Smooth muscle cell (in vitro differentiated cells): ENCODE data around the gene PCED1B. TPM values are rescaled to one million over a fixed set of nuclear protein-coding genes. Genes with fewer than 3 reads are reported as not detected.

ENCODE experiments used
- DNase-seq: peaks from one replicate; lab custom pipeline; 2025; ENCODE audit not compliant: unreplicated experiment; lab: John Stamatoyannopoulos, UW
- H2AFZ ChIP-seq: fragments of 200-600 bp; sonication (generic); 2 replicates; pipeline ENCODE4 v1.6.0; 2016; ENCODE audit warnings: antibody characterized with exemption, low read depth, mild to moderate bottlenecking
- H3F3A ChIP-seq: fragments of 200-600 bp; sonication (generic); 2 replicates; pipeline ENCODE4 v1.6.0; 2017; ENCODE audit warnings: antibody characterized with exemption, low read depth
- H3K27ac ChIP-seq: fragments of 200-600 bp; sonication (generic); 2 replicates; pipeline ENCODE4 v1.5.1; 2016; ENCODE audit warnings: low read depth, mild to moderate bottlenecking
- H3K27me3 ChIP-seq: fragments of 200-600 bp; sonication (generic); 2 replicates; pipeline ENCODE4 v1.6.1; 2016; ENCODE audit warnings: low read depth, mild to moderate bottlenecking
- H3K36me3 ChIP-seq: fragments of 200-600 bp; sonication (generic); 2 replicates; pipeline ENCODE4 v1.5.1; 2016; ENCODE audit warnings: low read depth
- H3K4me1 ChIP-seq: fragments of 200-600 bp; sonication (generic); 2 replicates; pipeline ENCODE4 v1.5.1; 2016; ENCODE audit warnings: low read depth
- H3K4me2 ChIP-seq: fragments of 200-600 bp; sonication (generic); 2 replicates; pipeline ENCODE4 v1.6.0; 2016; ENCODE audit warnings: mild to moderate bottlenecking
- H3K4me3 ChIP-seq: fragments of 200-600 bp; sonication (generic); 2 replicates; pipeline ENCODE4 v1.5.1; 2016; ENCODE audit warnings: mild to moderate bottlenecking
- H3K79me2 ChIP-seq: fragments of 200-600 bp; sonication (generic); 2 replicates; pipeline ENCODE4 v1.6.0; 2016; ENCODE audit warnings: low read depth, mild to moderate bottlenecking
- H3K9ac ChIP-seq: fragments of 200-600 bp; sonication (generic); 2 replicates; pipeline ENCODE4 v1.6.0; 2016; ENCODE audit warnings: low read depth
- H3K9me3 ChIP-seq: fragments of 200-600 bp; sonication (generic); replicated peaks from 2 replicates; pipeline ENCODE4 v1.5.1; 2016; ENCODE audit warnings: low read depth
- H4K20me1 ChIP-seq: fragments of 200-600 bp; sonication (generic); 2 replicates; pipeline ENCODE4 v1.6.0; 2016; ENCODE audit warnings: low read depth
- WGBS: methylation state at CpG from one replicate; pipeline ENCODE4 v1.1.7; 2016; ENCODE audit warnings: low lambda C conversion rate; 5-methylcytosine and 5-hydroxymethylcytosine counted together
- polyA plus RNA-seq: library from polyadenylated mRNA; unstranded; fragments of >200 nt; fragmentation: Nextera tagmentation; extraction: Ambion mirVana; gene quantifications from 2 replicates; pipeline ENCODE4 v1.2.1, GENCODE V29; 2016
- total RNA-seq: library from RNA; depleted of rRNA; stranded (reverse); fragments of >200 nt; gene quantifications from 2 replicates; pipeline ENCODE4 v1.2.3, GENCODE V29; 2014
- TF ChIP-seq, protein P1 (sequence below): fragments of 200-600 bp; sonication (generic); IDR thresholded peaks from 2 replicates; pipeline ENCODE4 v1.5.1; 2017; ENCODE audit warnings: borderline replicate concordance, mild to moderate bottlenecking, antibody characterized with exemption; ENCODE audit not compliant: insufficient read depth, poor library complexity, severe bottlenecking

PCED1B gene
- total and polyA plus RNA-seq, 2 experiments from 2014 or later, result 2.7 to 3.5 TPM

GRCh38 chr12:47038270-47038748 lies 41.1 kb upstream of the PCED1B start:
- 56% methylated on average over 1 of the region's 1 CpG for WGBS
- Histone ChIP-seq H3K27me3 (no peaks in the 10 kb centered on the region), H3F3A (no peaks in the 10 kb centered on the region), H3K36me3 (no peaks in the 10 kb centered on the region), H2AFZ (no peak overlapping the region), H3K79me2 (no peaks in the 10 kb centered on the region), H3K9me3 (no peaks in the 10 kb centered on the region), H3K9ac (no peak overlapping the region), H3K4me3 (peak overlapping the region; percentile 1), H3K4me1 (peaks cover 7% of the 10 kb centered on the region), H4K20me1 (no peaks in the 10 kb centered on the region), H3K27ac (no peak overlapping the region), H3K4me2 (peak overlapping the region; percentile 51)
- TF ChIP-seq, protein P1, sequence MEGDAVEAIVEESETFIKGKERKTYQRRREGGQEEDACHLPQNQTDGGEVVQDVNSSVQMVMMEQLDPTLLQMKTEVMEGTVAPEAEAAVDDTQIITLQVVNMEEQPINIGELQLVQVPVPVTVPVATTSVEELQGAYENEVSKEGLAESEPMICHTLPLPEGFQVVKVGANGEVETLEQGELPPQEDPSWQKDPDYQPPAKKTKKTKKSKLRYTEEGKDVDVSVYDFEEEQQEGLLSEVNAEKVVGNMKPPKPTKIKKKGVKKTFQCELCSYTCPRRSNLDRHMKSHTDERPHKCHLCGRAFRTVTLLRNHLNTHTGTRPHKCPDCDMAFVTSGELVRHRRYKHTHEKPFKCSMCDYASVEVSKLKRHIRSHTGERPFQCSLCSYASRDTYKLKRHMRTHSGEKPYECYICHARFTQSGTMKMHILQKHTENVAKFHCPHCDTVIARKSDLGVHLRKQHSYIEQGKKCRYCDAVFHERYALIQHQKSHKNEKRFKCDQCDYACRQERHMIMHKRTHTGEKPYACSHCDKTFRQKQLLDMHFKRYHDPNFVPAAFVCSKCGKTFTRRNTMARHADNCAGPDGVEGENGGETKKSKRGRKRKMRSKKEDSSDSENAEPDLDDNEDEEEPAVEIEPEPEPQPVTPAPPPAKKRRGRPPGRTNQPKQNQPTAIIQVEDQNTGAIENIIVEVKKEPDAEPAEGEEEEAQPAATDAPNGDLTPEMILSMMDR, result no peak
- no peak for DNase-seq

DNA sequence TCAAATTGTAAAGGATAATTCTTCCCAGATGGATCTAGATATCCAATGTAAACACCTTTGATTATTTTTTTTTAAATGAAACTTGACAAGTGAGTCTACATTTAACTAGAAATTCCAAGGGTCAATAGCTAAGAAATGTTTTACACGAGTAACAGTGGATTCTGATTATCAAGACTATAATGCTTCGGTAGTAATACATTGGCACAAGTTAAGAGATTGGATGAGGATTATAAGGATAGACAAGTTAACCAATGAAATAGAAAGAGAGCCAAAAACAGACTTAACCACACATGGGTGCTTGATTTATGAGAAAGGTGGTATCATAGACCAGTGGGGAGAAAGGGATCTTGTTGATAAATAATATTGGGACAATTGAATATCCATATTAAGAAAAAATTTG lies 40.3 kb upstream of the PCED1B start:
- Histone ChIP-seq H3K36me3 (no peaks in the 10 kb centered on the region), H3K4me2 (no peak overlapping the region), H2AFZ (no peak overlapping the region), H3K27me3 (no peaks in the 10 kb centered on the region), H3K79me2 (no peaks in the 10 kb centered on the region), H3F3A (no peaks in the 10 kb centered on the region), H4K20me1 (no peaks in the 10 kb centered on the region), H3K4me1 (peaks cover 7% of the 10 kb centered on the region), H3K9ac (no peak overlapping the region), H3K4me3 (peak overlapping the region; percentile 1), H3K9me3 (no peaks in the 10 kb centered on the region), H3K27ac (no peak overlapping the region)
- DNase-seq, result no peak
- TF ChIP-seq, protein P1, result no peak
- WGBS, result 98% methylated on average over 2 of the region's 2 CpGs

- Histone ChIP-seq H3K9me3 (no peaks in the 10 kb centered on the region), H4K20me1 (no peaks in the 10 kb centered on the region), H3K27me3 (no peaks in the 10 kb centered on the region), H3F3A (no peaks in the 10 kb centered on the region), H3K4me3 (no peak overlapping the region), H3K79me2 (no peaks in the 10 kb centered on the region), H3K4me1 (peaks cover 7% of the 10 kb centered on the region), H3K36me3 (no peaks in the 10 kb centered on the region), H3K9ac (no peak overlapping the region), H3K4me2 (no peak overlapping the region), H3K27ac (no peak overlapping the region), H2AFZ (no peak overlapping the region)
- DNase-seq, result no peak
- TF ChIP-seq, protein P1, result no peak
- 63% methylated on average over 1 of the region's 1 CpG for WGBS
Measured at GRCh38 chr12:47039756-47040155, 39.7 kb upstream of the PCED1B start.

GRCh38 chr12:47041327-47041726 lies 38.1 kb upstream of the PCED1B start:
- WGBS, result 93% methylated on average over 4 of the region's 4 CpGs
- no peak overlapping the region for H3K9ac ChIP-seq
- H3K27me3 ChIP-seq, result no peaks in the 10 kb centered on the region
- no peaks in the 10 kb centered on the region for H3K36me3 ChIP-seq
- H3K4me3 ChIP-seq, result no peak overlapping the region
- H3K4me1 ChIP-seq, result peaks cover 7% of the 10 kb centered on the region
- H2AFZ ChIP-seq, result no peak overlapping the region
- H3K9me3 ChIP-seq, result no peaks in the 10 kb centered on the region
- TF ChIP-seq, protein P1, result no peak
- no peak overlapping the region for H3K27ac ChIP-seq
- no peaks in the 10 kb centered on the region for H3K79me2 ChIP-seq
- no peak overlapping the region for H3K4me2 ChIP-seq
- H4K20me1 ChIP-seq, result no peaks in the 10 kb centered on the region
- no peaks in the 10 kb centered on the region for H3F3A ChIP-seq
- no peak for DNase-seq
